GM12878 (cell line): ENCODE measurements around the gene OTOGL. TPM values are rescaled to one million over a fixed set of nuclear protein-coding genes. Genes with fewer than 3 reads are reported as not detected.

Experiments used
- ASH2L ChIP-seq: fragments of 300-600, 200-600 bp; sonication (generic); IDR thresholded peaks from 2 replicates; pipeline ENCODE4 v1.6.1; 2017; ENCODE audit warnings: low read depth, mild to moderate bottlenecking, borderline replicate concordance
- ATF2 ChIP-seq: IDR thresholded peaks from 2 replicates; pipeline ENCODE4 v1.6.1; 2012; ENCODE audit warnings: low read length, inconsistent platforms
- ATF7 ChIP-seq: fragments of 450-650 bp; IDR thresholded peaks from 2 replicates; pipeline ENCODE4 v1.6.1; 2016; ENCODE audit warnings: low read depth, mild to moderate bottlenecking
- BRCA1 ChIP-seq: IDR thresholded peaks from 2 replicates; pipeline ENCODE4 v1.6.1; 2011; ENCODE audit warnings: low read depth, low read length, improper control_type of control experiment
- CBX5 ChIP-seq: sonication (generic); IDR thresholded peaks from 2 replicates; pipeline ENCODE4 v1.6.1; 2016; ENCODE audit warnings: low read depth, moderate library complexity, mild to moderate bottlenecking, inconsistent platforms
- CHD2 ChIP-seq: IDR thresholded peaks from 2 replicates; pipeline ENCODE4 v1.6.1; 2011; ENCODE audit warnings: low read depth, low read length, improper control_type of control experiment, borderline replicate concordance
- CREB1 ChIP-seq: IDR thresholded peaks from 2 replicates; pipeline ENCODE4 v1.6.1; 2012; ENCODE audit warnings: low read depth, mild to moderate bottlenecking, inconsistent platforms
- FOXM1 ChIP-seq: IDR thresholded peaks from 2 replicates; pipeline ENCODE4 v1.6.1; 2012; ENCODE audit warnings: low read depth, mild to moderate bottlenecking, inconsistent platforms, low read length, moderate library complexity
- GATAD2B ChIP-seq: fragments of 450-650 bp; conservative IDR thresholded peaks from 2 replicates; pipeline ENCODE4 v1.6.1; 2017; ENCODE audit warnings: low read depth, mild to moderate bottlenecking, moderate library complexity
- IRF4 ChIP-seq: IDR thresholded peaks from 2 replicates; pipeline ENCODE4 v1.6.1; 2011; ENCODE audit warnings: low read depth, low read length
- JUNB ChIP-seq: IDR thresholded peaks from 2 replicates; pipeline ENCODE4 v1.6.1; 2016; ENCODE audit warnings: antibody characterized with exemption, mild to moderate bottlenecking
- MEF2B ChIP-seq: fragments of 450-650 bp; IDR thresholded peaks from 2 replicates; pipeline ENCODE4 v1.6.1; 2018; ENCODE audit warnings: mild to moderate bottlenecking, moderate library complexity; ENCODE audit not compliant: partially characterized antibody, poor library complexity, severe bottlenecking
- MTA2 ChIP-seq: fragments of 450-650 bp; IDR thresholded peaks from 2 replicates; pipeline ENCODE4 v1.6.1; 2016; ENCODE audit warnings: low read depth, mild to moderate bottlenecking, moderate library complexity
- MTA3 ChIP-seq: IDR thresholded peaks from 2 replicates; pipeline ENCODE4 v1.6.1; 2012; ENCODE audit warnings: low read length, inconsistent platforms, borderline replicate concordance
- NFIC ChIP-seq: IDR thresholded peaks from 2 replicates; pipeline ENCODE4 v1.6.1; 2012; ENCODE audit warnings: low read depth, mild to moderate bottlenecking, inconsistent platforms, low read length, moderate library complexity
- POLR2AphosphoS2 ChIP-seq: IDR thresholded peaks from 2 replicates; pipeline ENCODE4 v1.6.1; 2011; ENCODE audit warnings: low read depth, mild to moderate bottlenecking, low read length, improper control_type of control experiment, moderate library complexity
- POU2F2 ChIP-seq: IDR thresholded peaks from 3 replicates; pipeline ENCODE4 v1.6.1; 2011; ENCODE audit warnings: low read depth, mild to moderate bottlenecking, low read length, borderline replicate concordance
- RAD21 ChIP-seq: IDR thresholded peaks from 2 replicates; pipeline ENCODE4 v1.6.1; 2011; ENCODE audit warnings: mild to moderate bottlenecking, low read depth, low read length, moderate library complexity; ENCODE audit not compliant: insufficient read depth
- RELA ChIP-seq: fragments of 450-650 bp; IDR thresholded peaks from 2 replicates; pipeline ENCODE4 v1.8.0; 2014; ENCODE audit warnings: borderline replicate concordance; ENCODE audit not compliant: partially characterized antibody
- RUNX3 ChIP-seq: IDR thresholded peaks from 2 replicates; pipeline ENCODE4 v1.6.1; 2012; ENCODE audit warnings: low read length, inconsistent platforms
- SMARCA5 ChIP-seq: fragments of 450-650 bp; IDR thresholded peaks from 2 replicates; pipeline ENCODE4 v1.6.1; 2017; ENCODE audit warnings: mild to moderate bottlenecking
- SREBF1 ChIP-seq: IDR thresholded peaks from 2 replicates; pipeline ENCODE4 v1.6.1; 2012; ENCODE audit warnings: mild to moderate bottlenecking, low read length
- SREBF2 ChIP-seq: IDR thresholded peaks from 2 replicates; pipeline ENCODE4 v1.6.1; 2012; ENCODE audit warnings: mild to moderate bottlenecking, low read length
- STAT3 ChIP-seq: IDR thresholded peaks from 2 replicates; pipeline ENCODE4 v1.6.1; 2011; ENCODE audit warnings: low read depth, low read length, improper control_type of control experiment
- ZBED1 ChIP-seq: IDR thresholded peaks from 2 replicates; pipeline ENCODE4 v1.6.1; 2016; ENCODE audit warnings: borderline replicate concordance
- ZZZ3 ChIP-seq: IDR thresholded peaks from 2 replicates; pipeline ENCODE4 v1.6.1; 2011; ENCODE audit warnings: low read depth; ENCODE audit not compliant: control insufficient read depth, insufficient read length
- polyA plus RNA-seq, 11 experiments: library from polyadenylated mRNA; depleted of rRNA in 4 of 11; unstranded in 6 of 11; stranded (reverse) in 5 of 11; fragments of >200 nt; fragmentation: Nextera tagmentation in 4 of 11; fragmentation: Illumina TruSeq in 1 of 11; extraction: Ambion mirVana in 4 of 11; extraction: Trizol in 1 of 11; gene quantifications; 1 replicate in 1 of 11; 2 replicates in 10 of 11; pipeline versions ENCODE4 v1.2.1 to v1.2.3, GENCODE V29; 2011 to 2016; ENCODE audit warnings: inconsistent platforms in 2 of 11, missing spikeins in 2 of 11, low read depth in 1 of 11
- total RNA-seq, 4 experiments: library from RNA; depleted of rRNA in 3 of 4; stranded (reverse); fragments of >200 nt in 3 of 4; fragmentation: Illumina TruSeq in 1 of 4; extraction: Trizol in 1 of 4; gene quantifications; 2 replicates each; pipeline versions ENCODE4 v1.2.1 to v1.2.3, GENCODE V29; 2013 to 2021
- TF ChIP-seq, protein P1 (sequence below): fragments of 450-650 bp; formaldehyde crosslinking; IDR thresholded peaks from 2 replicates; pipeline ENCODE4 v1.4.0; 2022; ENCODE audit warnings: mild to moderate bottlenecking, moderate library complexity

OTOGL gene
- total and polyA plus RNA-seq, 10 of the 15 experiments (the other 5 are each of a cell fraction or from before 2014, with no cell fraction given): 0.04 to 3.7 (median 0.27) TPM

DNA sequence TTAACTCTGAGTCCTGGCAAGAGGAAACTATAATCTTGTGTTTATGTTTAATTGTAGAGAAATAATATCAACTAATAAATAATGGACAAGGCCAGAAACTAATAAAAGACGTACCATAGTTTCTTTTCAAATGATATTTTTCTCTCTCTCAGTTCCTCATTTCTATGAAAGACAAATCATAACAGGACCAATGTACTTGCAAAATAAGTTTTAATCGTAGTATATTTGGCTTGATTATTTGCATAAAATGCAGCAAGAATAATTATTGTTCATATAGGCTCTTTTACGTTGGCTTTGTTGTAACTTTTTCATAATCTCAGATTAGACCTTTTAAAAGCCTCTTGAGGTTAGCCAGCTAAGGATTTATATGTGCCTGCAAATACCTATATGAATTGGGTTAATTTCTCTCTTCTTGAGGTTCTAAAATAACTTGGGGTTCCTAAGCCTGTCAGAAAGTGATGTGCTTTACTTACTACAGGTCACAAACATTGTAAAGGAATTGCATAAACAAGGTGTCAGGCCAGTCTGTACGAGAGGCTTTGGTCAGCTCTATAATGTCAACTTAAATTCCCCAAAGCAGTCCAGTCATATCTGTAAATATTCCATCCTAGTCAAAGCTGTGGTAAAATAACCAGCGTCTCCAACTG lies 191.9 kb downstream of the OTOGL start (continued):
- TF ChIP-seq ATF2: peak; percentile 74
- peak; percentile 95 for TF ChIP-seq JUNB
- peak; percentile 83; the same call in 1 of the 2 replicates for TF ChIP-seq FOXM1
- 0 out of 2 replicates have a peak, but pooled peaks have one; percentile 18 for TF ChIP-seq CREB1
- TF ChIP-seq BRCA1: no peak
- 0 out of 2 replicates have a peak, but pooled peaks have one; percentile 32 for TF ChIP-seq CHD2
- TF ChIP-seq RUNX3: peak; percentile 53
- no peak for TF ChIP-seq ZBED1
- TF ChIP-seq POU2F2: peak; percentile 78; the same call in 1 of the 3 replicates
- 0 out of 2 replicates have a peak, but pooled peaks have one; percentile 35 for TF ChIP-seq MTA3
- peak; percentile 84 for TF ChIP-seq IRF4
- TF ChIP-seq SMARCA5: 0 out of 2 replicates have a peak, but pooled peaks have one; percentile 61
- peak; percentile 96 for TF ChIP-seq NFIC
- peak; percentile 25; the same call in 1 of the 2 replicates for TF ChIP-seq CBX5
- TF ChIP-seq ASH2L: no peak
- TF ChIP-seq RELA: no peak
- peak; percentile 50; the same call in 1 of the 2 replicates for TF ChIP-seq SREBF1
- TF ChIP-seq RAD21: no peak
- TF ChIP-seq ZZZ3: no peak
- TF ChIP-seq, protein P1, sequence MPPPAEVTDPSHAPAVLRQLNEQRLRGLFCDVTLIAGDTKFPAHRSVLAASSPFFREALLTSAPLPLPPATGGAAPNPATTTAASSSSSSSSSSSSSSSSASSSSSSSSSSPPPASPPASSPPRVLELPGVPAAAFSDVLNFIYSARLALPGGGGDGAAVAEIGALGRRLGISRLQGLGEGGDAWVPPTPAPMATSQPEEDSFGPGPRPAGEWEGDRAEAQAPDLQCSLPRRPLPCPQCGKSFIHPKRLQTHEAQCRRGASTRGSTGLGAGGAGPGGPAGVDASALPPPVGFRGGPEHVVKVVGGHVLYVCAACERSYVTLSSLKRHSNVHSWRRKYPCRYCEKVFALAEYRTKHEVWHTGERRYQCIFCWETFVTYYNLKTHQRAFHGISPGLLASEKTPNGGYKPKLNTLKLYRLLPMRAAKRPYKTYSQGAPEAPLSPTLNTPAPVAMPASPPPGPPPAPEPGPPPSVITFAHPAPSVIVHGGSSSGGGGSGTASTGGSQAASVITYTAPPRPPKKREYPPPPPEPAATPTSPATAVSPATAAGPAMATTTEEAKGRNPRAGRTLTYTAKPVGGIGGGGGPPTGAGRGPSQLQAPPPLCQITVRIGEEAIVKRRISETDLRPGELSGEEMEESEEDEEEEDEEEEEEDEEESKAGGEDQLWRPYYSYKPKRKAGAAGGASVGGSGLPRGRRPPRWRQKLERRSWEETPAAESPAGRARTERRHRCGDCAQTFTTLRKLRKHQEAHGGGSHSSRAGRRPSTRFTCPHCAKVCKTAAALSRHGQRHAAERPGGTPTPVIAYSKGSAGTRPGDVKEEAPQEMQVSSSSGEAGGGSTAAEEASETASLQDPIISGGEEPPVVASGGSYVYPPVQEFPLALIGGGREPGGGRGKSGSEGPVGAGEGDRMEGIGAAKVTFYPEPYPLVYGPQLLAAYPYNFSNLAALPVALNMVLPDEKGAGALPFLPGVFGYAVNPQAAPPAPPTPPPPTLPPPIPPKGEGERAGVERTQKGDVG (CRISPR knock-in tag): no peak
- TF ChIP-seq STAT3: no peak
- TF ChIP-seq ATF7: peak; percentile 31; the same call in 1 of the 2 replicates
- TF ChIP-seq POLR2AphosphoS2: no peak
- TF ChIP-seq SREBF2: no peak
- peak; percentile 93 for TF ChIP-seq MTA2
- peak; percentile 77 for TF ChIP-seq MEF2B
- TF ChIP-seq GATAD2B: 0 out of 2 replicates have a peak, but pooled peaks have one; percentile 23
